GM18951 (cell line): Measurements from ENCODE around the gene DOCK2.
"Not testable (repeated sequence)": the region's sequence is repeated elsewhere in the genome, so short reads cannot be mapped to it uniquely, and the experiment has no call there.

Source experiments
- POLR2A ChIP-seq: IDR thresholded peaks from 4 replicates; pipeline ENCODE4 v1.6.1; 2011; ENCODE audit warnings: mild to moderate bottlenecking; ENCODE audit not compliant: insufficient read length, insufficient read depth; ENCODE audit errors: extremely low read depth
- in situ Hi-C: fragments of 300-500 bp; cut with MboI; formaldehyde crosslinking; loops from one replicate; pipeline ENCODE4 v1.12.0; 2022; ENCODE audit warnings: low sequenced_read_pairs, mixed read lengths, inconsistent platforms; ENCODE audit not compliant: unreplicated experiment

DOCK2 gene

DNA sequence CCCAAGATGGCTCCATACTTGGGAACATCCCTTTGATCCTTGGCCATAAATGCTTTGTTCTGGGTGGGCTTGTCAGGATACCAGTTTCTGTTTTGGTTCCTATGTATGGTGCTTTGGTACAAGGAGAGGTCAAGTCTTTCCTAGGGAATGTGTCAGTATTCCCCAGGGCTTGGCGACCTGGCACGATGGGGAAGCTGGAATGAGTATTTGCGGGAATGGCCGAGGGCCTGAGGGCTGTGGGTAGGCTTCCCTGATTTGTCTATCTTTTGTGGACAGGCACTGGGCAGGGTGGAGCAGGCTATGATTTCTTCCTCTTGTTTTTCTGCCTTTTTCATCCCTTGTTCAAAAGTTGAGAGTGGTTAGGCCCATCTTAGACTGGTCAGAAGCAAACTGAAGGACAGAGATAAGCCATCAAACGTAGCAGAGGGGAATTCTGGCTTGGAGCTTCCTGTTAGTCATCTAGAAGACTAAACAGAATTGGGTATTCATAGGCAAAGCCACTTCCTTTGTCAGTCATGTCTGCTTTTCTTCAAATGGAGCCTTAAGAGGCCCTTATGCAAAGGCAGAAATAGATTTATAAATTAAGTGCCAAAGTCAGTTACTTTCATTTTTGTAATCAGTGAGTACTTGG lies 13.7 kb downstream of the DOCK2 start:
- no peak for TF ChIP-seq POLR2A
- in situ Hi-C loops: no loop called here

- no peak for TF ChIP-seq POLR2A
- in situ Hi-C loops: no loop called here
Measured at GRCh38 chr5:169651526-169651925, 14.5 kb downstream of the DOCK2 start.

- in situ Hi-C loops: no loop called here
- TF ChIP-seq POLR2A: no peak
Measured at GRCh38 chr5:169652057-169652456, 15.0 kb downstream of the DOCK2 start.

DNA sequence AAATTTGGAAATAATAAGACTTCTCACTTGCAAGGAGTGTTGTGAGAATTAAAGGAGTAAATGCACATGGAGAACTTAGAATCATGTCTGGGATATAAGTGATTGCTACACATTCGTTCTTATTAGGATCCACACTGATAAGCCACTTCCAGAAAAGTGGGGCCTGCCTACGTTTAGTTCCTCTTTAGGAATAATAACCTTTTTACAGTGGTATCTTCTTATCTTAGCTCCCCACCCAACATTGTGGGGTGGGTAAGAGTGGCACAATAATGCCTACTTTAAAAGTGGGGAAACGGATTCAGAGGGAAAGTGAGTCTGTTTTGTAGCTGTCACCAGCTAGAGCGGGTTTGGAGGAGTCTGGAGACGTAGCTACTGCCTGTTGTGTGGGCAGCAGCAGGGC lies 16.0 kb downstream of the DOCK2 start:
- no peak for TF ChIP-seq POLR2A
- in situ Hi-C loops: no loop called here

DNA sequence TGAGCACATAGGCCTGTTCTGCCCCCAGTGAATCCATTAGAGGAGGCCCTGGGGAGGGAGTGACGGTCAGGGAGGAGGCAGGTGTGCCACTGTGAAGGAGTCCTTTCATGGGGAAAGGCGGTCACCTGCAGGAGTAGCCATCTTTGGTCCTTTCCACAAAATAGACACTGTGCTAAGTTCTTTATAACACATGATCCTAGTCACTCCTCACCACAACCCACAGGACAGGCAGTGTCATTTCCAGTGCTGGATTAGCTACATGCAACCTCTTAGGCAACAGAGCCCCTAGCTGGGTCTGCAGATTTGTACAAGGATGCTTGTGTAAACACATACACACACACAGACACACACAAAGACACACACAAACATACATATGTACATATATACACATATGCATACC lies 18.3 kb downstream of the DOCK2 start:
- in situ Hi-C loops: no loop called here
- no peak for TF ChIP-seq POLR2A

- in situ Hi-C loops: no loop called here
- no peak for TF ChIP-seq POLR2A
Measured at GRCh38 chr5:169656125-169656901, 19.2 kb downstream of the DOCK2 start.

DNA sequence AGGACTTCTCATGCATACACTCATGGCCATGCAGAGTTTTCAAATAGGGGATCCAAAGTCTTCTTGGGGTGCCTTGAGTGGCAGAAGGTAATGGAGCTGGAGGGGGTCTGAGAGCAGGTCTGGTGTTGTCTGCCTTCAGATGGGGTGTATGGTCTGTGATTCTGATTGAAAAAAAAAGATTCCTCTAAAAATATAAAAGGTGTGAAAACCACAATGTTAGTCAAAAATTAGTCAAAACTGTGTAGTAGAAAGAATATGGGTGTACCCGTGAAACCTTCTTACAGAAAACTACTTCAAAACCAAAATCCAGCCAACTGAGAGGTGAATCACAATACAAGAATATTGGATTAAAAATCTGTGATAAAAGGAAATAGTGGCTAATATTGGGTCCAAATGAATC lies 20.1 kb downstream of the DOCK2 start:
- in situ Hi-C loops: no loop called here
- TF ChIP-seq POLR2A: no peak

GRCh38 chr5:169662451-169662850 lies 25.4 kb downstream of the DOCK2 start:
- in situ Hi-C loops: not testable (repeated sequence)

DNA sequence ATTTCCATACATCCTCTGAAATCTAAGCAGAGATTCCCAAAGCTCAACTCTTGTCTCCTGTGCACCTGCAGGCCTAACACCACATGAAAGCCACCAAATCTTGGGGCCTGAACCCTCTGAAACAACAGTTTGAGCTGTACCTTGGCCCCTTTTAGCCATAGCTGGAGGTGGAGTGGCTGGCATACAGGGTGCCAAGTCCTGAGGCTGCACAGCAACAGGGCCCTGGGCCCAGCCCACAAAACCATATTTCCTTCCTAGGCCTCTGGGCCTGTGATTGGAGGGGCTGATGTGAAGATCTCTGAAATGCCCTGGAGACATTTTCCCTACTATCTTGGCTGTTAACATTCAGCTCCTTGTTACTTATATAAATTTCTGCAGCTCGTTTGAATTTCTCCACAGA lies 26.5 kb downstream of the DOCK2 start:
- in situ Hi-C loops: no loop called here
- TF ChIP-seq POLR2A: no peak

- in situ Hi-C loops: no loop called here
- TF ChIP-seq POLR2A: no peak
Measured at GRCh38 chr5:169666365-169666764, 29.3 kb downstream of the DOCK2 start.

GRCh38 chr5:169667896-169668674 lies 31.0 kb downstream of the DOCK2 start:
- TF ChIP-seq POLR2A: no peak
- in situ Hi-C loops: no loop called here

DNA sequence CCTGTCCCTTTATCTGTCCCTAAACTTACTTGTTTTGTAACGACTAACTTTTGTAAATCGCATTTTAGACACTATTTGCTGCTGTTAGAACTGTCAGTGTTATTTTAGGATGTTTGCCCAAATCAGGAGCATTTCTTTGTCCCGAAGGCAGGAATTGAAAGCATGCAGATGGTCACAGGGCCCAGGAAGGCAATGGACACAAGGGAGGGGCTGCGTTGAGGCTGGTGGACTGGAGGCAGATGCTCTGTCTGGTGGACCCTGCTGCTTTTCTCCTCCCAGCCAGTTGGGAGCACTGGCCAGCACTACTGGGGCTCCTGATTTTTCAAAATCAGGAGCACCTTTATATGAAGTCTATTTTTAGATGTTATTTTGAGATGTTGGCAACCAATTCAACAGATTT lies 31.7 kb downstream of the DOCK2 start:
- in situ Hi-C loops: no loop called here
- TF ChIP-seq POLR2A: no peak

DNA sequence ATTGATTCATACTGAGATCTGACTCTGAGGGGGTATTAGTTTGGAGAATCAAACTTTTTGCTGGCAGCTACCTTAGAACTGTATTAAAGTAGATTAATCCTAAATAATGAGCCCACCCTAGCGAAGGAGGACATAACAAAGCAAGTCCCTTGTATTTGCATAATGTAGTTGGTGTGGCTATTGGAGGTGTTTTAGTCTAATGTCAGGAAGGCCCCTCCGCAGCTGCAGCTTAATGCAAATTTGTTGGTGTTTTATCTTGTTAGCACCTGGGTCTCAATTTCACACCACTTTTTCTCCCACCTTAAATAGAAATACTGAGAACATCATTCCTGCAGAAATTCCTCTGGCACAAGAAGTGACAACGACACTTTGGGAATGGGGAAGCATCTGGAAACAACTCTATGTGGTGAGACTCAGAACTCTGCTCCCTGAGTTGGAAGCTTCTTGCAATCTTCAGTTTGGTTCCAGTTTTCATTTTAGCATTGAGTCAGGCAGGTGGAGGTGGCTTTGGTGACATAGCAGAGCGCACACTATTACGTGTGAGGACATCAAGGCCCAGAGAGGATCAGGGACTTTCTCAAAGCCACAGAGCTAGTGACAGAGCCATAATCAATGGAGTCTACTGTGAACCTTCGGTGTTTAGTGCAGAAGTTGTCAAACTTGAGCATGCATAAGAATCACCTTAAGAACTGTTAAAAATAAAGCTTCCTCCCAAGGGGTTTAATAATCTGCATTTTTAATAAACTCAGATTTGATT lies 33.9 kb downstream of the DOCK2 start:
- TF ChIP-seq POLR2A: no peak
- in situ Hi-C loops: no loop called here
